Smooth muscle cell (in vitro differentiated cells): ENCODE results near the gene BTBD9. TPM values are rescaled to one million over a fixed set of nuclear protein-coding genes. Genes with fewer than 3 reads are reported as not detected.

Experiments
- DNase-seq: peaks from one replicate; lab custom pipeline; 2025; ENCODE audit not compliant: unreplicated experiment; lab: John Stamatoyannopoulos, UW
- H2AFZ ChIP-seq: fragments of 200-600 bp; sonication (generic); 2 replicates; pipeline ENCODE4 v1.6.0; 2016; ENCODE audit warnings: antibody characterized with exemption, low read depth, mild to moderate bottlenecking
- H3F3A ChIP-seq: fragments of 200-600 bp; sonication (generic); 2 replicates; pipeline ENCODE4 v1.6.0; 2017; ENCODE audit warnings: antibody characterized with exemption, low read depth
- H3K27ac ChIP-seq: fragments of 200-600 bp; sonication (generic); 2 replicates; pipeline ENCODE4 v1.5.1; 2016; ENCODE audit warnings: low read depth, mild to moderate bottlenecking
- H3K27me3 ChIP-seq: fragments of 200-600 bp; sonication (generic); 2 replicates; pipeline ENCODE4 v1.6.1; 2016; ENCODE audit warnings: low read depth, mild to moderate bottlenecking
- H3K36me3 ChIP-seq: fragments of 200-600 bp; sonication (generic); 2 replicates; pipeline ENCODE4 v1.5.1; 2016; ENCODE audit warnings: low read depth
- H3K4me1 ChIP-seq: fragments of 200-600 bp; sonication (generic); 2 replicates; pipeline ENCODE4 v1.5.1; 2016; ENCODE audit warnings: low read depth
- H3K4me2 ChIP-seq: fragments of 200-600 bp; sonication (generic); 2 replicates; pipeline ENCODE4 v1.6.0; 2016; ENCODE audit warnings: mild to moderate bottlenecking
- H3K4me3 ChIP-seq: fragments of 200-600 bp; sonication (generic); 2 replicates; pipeline ENCODE4 v1.5.1; 2016; ENCODE audit warnings: mild to moderate bottlenecking
- H3K79me2 ChIP-seq: fragments of 200-600 bp; sonication (generic); 2 replicates; pipeline ENCODE4 v1.6.0; 2016; ENCODE audit warnings: low read depth, mild to moderate bottlenecking
- H3K9ac ChIP-seq: fragments of 200-600 bp; sonication (generic); 2 replicates; pipeline ENCODE4 v1.6.0; 2016; ENCODE audit warnings: low read depth
- H3K9me3 ChIP-seq: fragments of 200-600 bp; sonication (generic); replicated peaks from 2 replicates; pipeline ENCODE4 v1.5.1; 2016; ENCODE audit warnings: low read depth
- H4K20me1 ChIP-seq: fragments of 200-600 bp; sonication (generic); 2 replicates; pipeline ENCODE4 v1.6.0; 2016; ENCODE audit warnings: low read depth
- WGBS: methylation state at CpG from one replicate; pipeline ENCODE4 v1.1.7; 2016; ENCODE audit warnings: low lambda C conversion rate; 5-methylcytosine and 5-hydroxymethylcytosine counted together
- polyA plus RNA-seq: library from polyadenylated mRNA; unstranded; fragments of >200 nt; fragmentation: Nextera tagmentation; extraction: Ambion mirVana; gene quantifications from 2 replicates; pipeline ENCODE4 v1.2.1, GENCODE V29; 2016
- total RNA-seq: library from RNA; depleted of rRNA; stranded (reverse); fragments of >200 nt; gene quantifications from 2 replicates; pipeline ENCODE4 v1.2.3, GENCODE V29; 2014
- TF ChIP-seq, protein P1 (sequence below): fragments of 200-600 bp; sonication (generic); IDR thresholded peaks from 2 replicates; pipeline ENCODE4 v1.5.1; 2017; ENCODE audit warnings: borderline replicate concordance, mild to moderate bottlenecking, antibody characterized with exemption; ENCODE audit not compliant: insufficient read depth, poor library complexity, severe bottlenecking

BTBD9 gene
- total and polyA plus RNA-seq, 2 experiments from 2014 or later = 5.6 to 12.5 TPM

DNA sequence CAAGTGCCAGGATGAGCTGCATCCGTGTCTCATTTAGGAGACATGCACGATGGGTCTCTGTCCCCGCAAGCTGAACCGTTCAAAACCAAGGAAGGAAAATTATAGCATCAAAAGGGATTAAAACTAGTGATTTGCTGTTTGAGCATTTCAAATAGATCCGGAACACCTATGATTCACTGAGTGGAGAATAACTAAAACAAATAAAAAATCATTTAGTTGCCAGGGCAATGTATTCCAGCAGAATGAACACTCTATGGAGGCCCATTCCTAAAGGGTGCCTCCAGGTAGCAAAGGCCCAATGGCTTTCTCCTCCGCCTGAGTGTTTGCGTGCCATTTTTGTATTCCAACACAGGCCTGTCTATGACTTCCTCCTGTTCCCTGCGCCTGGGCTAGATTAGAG lies 465.4 kb downstream of the BTBD9 start:
- Histone ChIP-seq H3K4me1 (peaks cover 13% of the 10 kb centered on the region), H3K27me3 (no peaks in the 10 kb centered on the region), H3F3A (peaks cover 9% of the 10 kb centered on the region), H3K9ac (no peak overlapping the region), H3K9me3 (no peaks in the 10 kb centered on the region), H3K27ac (no peak overlapping the region), H4K20me1 (peaks cover 16% of the 10 kb centered on the region), H3K4me2 (no peak overlapping the region), H2AFZ (no peak overlapping the region), H3K36me3 (no peaks in the 10 kb centered on the region), H3K4me3 (no peak overlapping the region), H3K79me2 (no peaks in the 10 kb centered on the region)
- no peak for DNase-seq
- TF ChIP-seq, protein P1, sequence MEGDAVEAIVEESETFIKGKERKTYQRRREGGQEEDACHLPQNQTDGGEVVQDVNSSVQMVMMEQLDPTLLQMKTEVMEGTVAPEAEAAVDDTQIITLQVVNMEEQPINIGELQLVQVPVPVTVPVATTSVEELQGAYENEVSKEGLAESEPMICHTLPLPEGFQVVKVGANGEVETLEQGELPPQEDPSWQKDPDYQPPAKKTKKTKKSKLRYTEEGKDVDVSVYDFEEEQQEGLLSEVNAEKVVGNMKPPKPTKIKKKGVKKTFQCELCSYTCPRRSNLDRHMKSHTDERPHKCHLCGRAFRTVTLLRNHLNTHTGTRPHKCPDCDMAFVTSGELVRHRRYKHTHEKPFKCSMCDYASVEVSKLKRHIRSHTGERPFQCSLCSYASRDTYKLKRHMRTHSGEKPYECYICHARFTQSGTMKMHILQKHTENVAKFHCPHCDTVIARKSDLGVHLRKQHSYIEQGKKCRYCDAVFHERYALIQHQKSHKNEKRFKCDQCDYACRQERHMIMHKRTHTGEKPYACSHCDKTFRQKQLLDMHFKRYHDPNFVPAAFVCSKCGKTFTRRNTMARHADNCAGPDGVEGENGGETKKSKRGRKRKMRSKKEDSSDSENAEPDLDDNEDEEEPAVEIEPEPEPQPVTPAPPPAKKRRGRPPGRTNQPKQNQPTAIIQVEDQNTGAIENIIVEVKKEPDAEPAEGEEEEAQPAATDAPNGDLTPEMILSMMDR = no peak
- WGBS = 98% methylated on average over 8 of the region's 8 CpGs

DNA sequence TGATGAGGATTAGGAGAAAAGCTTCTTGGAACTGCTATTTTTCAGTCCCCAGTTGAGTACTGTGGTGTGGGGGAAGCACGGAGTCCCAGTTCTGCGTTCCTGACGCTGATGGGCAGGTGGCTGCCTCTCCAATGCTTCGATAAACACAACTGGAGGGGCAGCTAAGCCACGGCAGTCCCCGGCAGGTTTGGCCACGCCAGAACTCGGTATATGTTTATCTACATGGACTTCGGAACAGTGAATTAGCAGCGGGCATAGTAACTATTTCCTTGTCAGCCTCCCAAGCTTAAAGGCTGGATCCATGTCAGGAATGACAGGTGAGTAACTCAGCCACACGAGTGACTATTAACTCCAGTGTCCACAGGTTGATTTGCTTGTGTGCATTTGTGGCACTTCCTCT lies 465.8 kb downstream of the BTBD9 start:
- no peaks in the 10 kb centered on the region for H3K27me3 ChIP-seq
- peaks cover 9% of the 10 kb centered on the region for H3F3A ChIP-seq
- H3K79me2 ChIP-seq = no peaks in the 10 kb centered on the region
- H3K4me1 ChIP-seq = peaks cover 13% of the 10 kb centered on the region
- no peak overlapping the region for H3K27ac ChIP-seq
- H4K20me1 ChIP-seq = peaks cover 19% of the 10 kb centered on the region
- H2AFZ ChIP-seq = no peak overlapping the region
- H3K4me3 ChIP-seq = no peak overlapping the region
- TF ChIP-seq, protein P1 = no peak
- H3K9ac ChIP-seq = no peak overlapping the region
- 97% methylated on average over 11 of the region's 11 CpGs for WGBS
- no peak overlapping the region for H3K4me2 ChIP-seq
- H3K9me3 ChIP-seq = no peaks in the 10 kb centered on the region
- no peaks in the 10 kb centered on the region for H3K36me3 ChIP-seq
- no peak for DNase-seq

DNA sequence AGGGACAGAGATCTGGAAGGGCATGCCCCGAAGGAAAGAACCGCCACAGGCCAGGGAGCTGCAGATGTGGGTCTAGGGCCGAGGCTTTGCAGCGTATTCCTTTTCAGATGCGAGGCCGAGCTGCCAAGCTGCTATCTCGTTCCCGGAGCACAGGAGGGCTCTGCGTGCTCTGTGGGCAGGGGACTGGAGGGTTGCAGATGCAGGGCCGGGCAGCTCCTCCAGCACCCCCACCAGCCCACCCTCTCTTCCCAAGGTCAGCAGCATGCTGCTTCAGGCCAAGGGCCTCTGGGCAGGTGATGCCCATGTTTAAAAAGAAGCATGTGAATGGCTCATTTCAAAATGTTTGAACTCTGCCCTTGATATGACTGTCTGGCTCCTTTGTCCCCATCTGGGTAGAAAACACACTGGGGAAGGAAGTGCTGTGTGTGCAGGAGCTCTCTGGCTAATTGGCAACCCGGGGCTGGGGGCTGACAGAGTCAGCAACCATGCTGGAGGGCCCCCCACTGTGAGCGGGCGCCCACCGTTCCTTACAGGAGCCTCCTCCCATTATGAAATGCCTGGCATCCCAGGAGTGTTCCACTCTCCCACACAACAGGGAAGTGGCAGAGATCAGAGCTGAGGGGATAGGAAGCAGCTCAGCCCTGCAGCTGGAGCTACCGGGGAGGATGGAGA lies 466.9 kb downstream of the BTBD9 start:
- DNase-seq = no peak
- 85% methylated on average over 15 of the region's 15 CpGs for WGBS
- Histone ChIP-seq H3K27me3 (no peaks in the 10 kb centered on the region), H3K9me3 (no peaks in the 10 kb centered on the region), H4K20me1 (peaks cover 23% of the 10 kb centered on the region), H3K4me2 (no peak overlapping the region), H3K9ac (no peak overlapping the region), H3F3A (peaks cover 9% of the 10 kb centered on the region), H3K27ac (no peak overlapping the region), H3K4me3 (no peak overlapping the region), H2AFZ (no peak overlapping the region), H3K4me1 (peaks cover 13% of the 10 kb centered on the region), H3K36me3 (no peaks in the 10 kb centered on the region), H3K79me2 (no peaks in the 10 kb centered on the region)
- TF ChIP-seq, protein P1 = no peak
